ENCODE data around the gene TMEM132A.

Gene TMEM132A

GRCh38 chr11:60921777-60922335, 2.4 kb upstream of the TMEM132A start:
- DNase-seq (ENCODE audit: low read depth): no peak

GRCh38 chr11:60922906-60923305, 1.4 kb upstream of the TMEM132A start:
- DNase-seq (ENCODE audit: low read depth): no peak

GRCh38 chr11:60923326-60923725, 934 bp upstream of the TMEM132A start:
- no peak for DNase-seq (ENCODE audit: low read depth)

- DNase-seq (ENCODE audit: low read depth): no peak
These were observed 505 bp upstream of the TMEM132A start for GRCh38 chr11:60923800-60924109.

GRCh38 chr11:60924906-60925853, 920 bp downstream of the TMEM132A start:
- DNase-seq (ENCODE audit: low read depth): no peak

GRCh38 chr11:60925868-60926267, 1.6 kb downstream of the TMEM132A start:
- DNase-seq (ENCODE audit: low read depth): no peak

- no peak for DNase-seq (ENCODE audit: low read depth)
These were observed 2.2 kb downstream of the TMEM132A start for GRCh38 chr11:60926500-60926899.

- no peak for DNase-seq (ENCODE audit: low read depth)
These were observed 2.9 kb downstream of the TMEM132A start for GRCh38 chr11:60927061-60927592.

GRCh38 chr11:60927600-60927999, 3.3 kb downstream of the TMEM132A start:
- DNase-seq (ENCODE audit: low read depth): no peak

- DNase-seq (ENCODE audit: low read depth): no peak
These were observed 4.3 kb downstream of the TMEM132A start for GRCh38 chr11:60928563-60929001.

GRCh38 chr11:60929764-60930163, 5.5 kb downstream of the TMEM132A start:
- no peak for DNase-seq (ENCODE audit: low read depth)

GRCh38 chr11:60930394-60930793, 6.1 kb downstream of the TMEM132A start:
- no peak for DNase-seq (ENCODE audit: low read depth)

GRCh38 chr11:60931917-60932316, 7.7 kb downstream of the TMEM132A start:
- DNase-seq (ENCODE audit: low read depth): no peak

- DNase-seq (ENCODE audit: low read depth): no peak
These were observed 8.5 kb downstream of the TMEM132A start for GRCh38 chr11:60932605-60933356.

- DNase-seq (ENCODE audit: low read depth): no peak
These were observed 9.3 kb downstream of the TMEM132A start for GRCh38 chr11:60933416-60934123.

- DNase-seq (ENCODE audit: low read depth): no peak
These were observed 10.0 kb downstream of the TMEM132A start for GRCh38 chr11:60934124-60934789.

GRCh38 chr11:60934790-60935605, 10.7 kb downstream of the TMEM132A start:
- DNase-seq (ENCODE audit: low read depth): no peak

- DNase-seq (ENCODE audit: low read depth): no peak
These were observed 11.6 kb downstream of the TMEM132A start for GRCh38 chr11:60935676-60936442.

- no peak for DNase-seq (ENCODE audit: low read depth)
These were observed 12.3 kb downstream of the TMEM132A start for GRCh38 chr11:60936467-60937143.
